ENCODE results near the gene PDXK.

GRCh38 chr21:43808367-43808766 is 89.4 kb downstream of the PDXK start:
- TF ChIP-seq CTCF (IDR thresholded peaks at IDR 0.05) (no peak), POLR2A (IDR thresholded peaks at IDR 0.05) (no peak)

Data from uterus (tissue), 2 donors.